HepG2 (cell line): ENCODE data around the gene NTRK2. TPM values are rescaled to one million over a fixed set of nuclear protein-coding genes. Genes with fewer than 3 reads are reported as not detected.
A peak's percentile ranks its signal among the peaks of the same experiment; 100 is the strongest.

Experiments
- ATAC-seq: fragments of 200-7000 bp; cut with Tn5 transposase; 3 replicates; pipeline ENCODE4 v1.9.1; 2020; ENCODE audit warnings: mild to moderate bottlenecking, moderate library complexity
- BruUV-seq: library from RNA; stranded (reverse); fragments of 400-500 nt; replicated peaks from 2 replicates; lab custom pipeline; 2021; lab: Mats Ljungman, UMichigan
- CTCF ChIA-PET: fragments of 300-600 bp; formaldehyde crosslinking; extraction: SDS; loops from one replicate; lab custom pipeline; 2021; ENCODE audit warnings: low total read pairs, inconsistent platforms, low intra/inter-chr PET ratio; lab: Yijun Ruan, JAX
- POLR2A ChIA-PET: fragments of 350-600 bp; sonication (Branson Sonifier 250); formaldehyde crosslinking; loops from one replicate; lab custom pipeline; 2020; ENCODE audit warnings: antibody characterized with exemption, inconsistent platforms; lab: Yijun Ruan, JAX
- DNase-seq: peaks from one replicate; pipeline ENCODE4 v3.0.0-alpha.2; 2015; ENCODE audit warnings: low spot score
- FAIRE-seq: peaks from 3 replicates; lab custom pipeline; 2011; peaks lifted over from hg19 to GRCh38; lab: Jason Lieb, UNC
- H2AFZ ChIP-seq: one replicate; pipeline ENCODE4 v1.6.1; 2011; ENCODE audit warnings: low read length, inconsistent platforms
- H3K27ac ChIP-seq: fragments of 300-600 bp; 3 replicates; pipeline ENCODE4 v1.8.0; 2011; ENCODE audit warnings: mixed run types, mild to moderate bottlenecking, mixed read lengths, low read length, inconsistent platforms; ENCODE audit not compliant: insufficient read depth; ENCODE audit errors: extremely low read length
- H3K27me3 ChIP-seq, 2 experiments: fragments of 200-600 bp in 1 of 2; 2 replicates in 1 of 2; 3 replicates in 1 of 2; pipeline versions ENCODE4 v1.6.0 to v1.8.0; 2011; ENCODE audit warnings: low read length in 2 of 2, mild to moderate bottlenecking in 2 of 2, moderate library complexity in 2 of 2, inconsistent platforms in 1 of 2; ENCODE audit not compliant: insufficient read depth in 2 of 2, control insufficient read depth in 1 of 2
- H3K36me3 ChIP-seq, 2 experiments: fragments of 200-600 bp in 1 of 2; replicated peaks in 1 of 2; 2 replicates in 1 of 2; 3 replicates in 1 of 2; pipeline versions ENCODE4 v1.5.1 to v1.8.0; 2011; ENCODE audit warnings: low read length in 2 of 2, inconsistent platforms in 1 of 2; ENCODE audit not compliant: insufficient read depth in 2 of 2, control insufficient read depth in 1 of 2
- H3K4me1 ChIP-seq: 2 replicates; pipeline ENCODE4 v1.5.1; 2012; ENCODE audit warnings: low read length, inconsistent platforms; ENCODE audit not compliant: insufficient read depth
- H3K4me2 ChIP-seq: 2 replicates; pipeline ENCODE4 v1.6.0; 2011; ENCODE audit warnings: low read depth, low read length, inconsistent platforms
- H3K4me3 ChIP-seq, 3 experiments: fragments of 200-600 bp in 1 of 3; sonication (generic), shearing (Covaris generic) in 1 of 3; replicated peaks in 1 of 3; 2 replicates each; pipeline ENCODE4 v1.5.1; 2011 to 2016; ENCODE audit warnings: low read length in 3 of 3, inconsistent platforms in 2 of 3, low read depth in 2 of 3, mild to moderate bottlenecking in 2 of 3, control low read depth in 1 of 3, mixed read lengths in 1 of 3; ENCODE audit not compliant: insufficient read depth in 1 of 3
- H3K79me2 ChIP-seq: one replicate; pipeline ENCODE4 v1.6.1; 2011; ENCODE audit warnings: low read length, inconsistent platforms; ENCODE audit not compliant: insufficient read depth
- H3K9ac ChIP-seq: 2 replicates; pipeline ENCODE4 v1.6.0; 2011; ENCODE audit warnings: mild to moderate bottlenecking, low read depth, low read length, inconsistent platforms; ENCODE audit not compliant: insufficient read depth
- H3K9me3 ChIP-seq: 2 replicates; pipeline ENCODE4 v1.5.1; 2012; ENCODE audit warnings: mild to moderate bottlenecking, low read length
- H4K20me1 ChIP-seq: 2 replicates; pipeline ENCODE4 v1.6.0; 2011; ENCODE audit warnings: inconsistent platforms, mild to moderate bottlenecking, low read length, moderate library complexity; ENCODE audit not compliant: insufficient read depth
- ETV6 ChIP-seq: sonication (generic); formaldehyde crosslinking; conservative IDR thresholded peaks from 2 replicates; pipeline ENCODE4 v1.4.0; 2020; ENCODE audit warnings: missing genetic modification reagents
- ZBTB40 ChIP-seq, 2 experiments: fragments of 450-650 bp in 1 of 2; sonication (generic) in 1 of 2; formaldehyde crosslinking in 1 of 2; IDR thresholded peaks; 2 replicates each; pipeline versions ENCODE4 v1.6.1 to v1.8.0; 2016 to 2022; ENCODE audit warnings: antibody characterized with exemption in 1 of 2, mild to moderate bottlenecking in 1 of 2, missing genetic modification reagents in 1 of 2
- ZNF501 ChIP-seq: sonication (generic); formaldehyde crosslinking; IDR thresholded peaks from 2 replicates; pipeline ENCODE4 v1.5.1; 2020; ENCODE audit warnings: mild to moderate bottlenecking, moderate library complexity, missing genetic modification reagents
- WGBS: methylation state at CpG from one replicate; pipeline ENCODE4 v1.1.6; 2017; ENCODE audit warnings: low lambda C conversion rate; 5-methylcytosine and 5-hydroxymethylcytosine counted together
- in situ Hi-C: cut with HindIII; loops from 2 replicates; pipeline ENCODE4 v1.10.0; 2017; ENCODE audit warnings: low pct_unique_long_range_greater_than_20kb; ENCODE audit not compliant: extremely low pct_ligation_motif_present
- intact Hi-C: fragments of 100-400 bp; cut with micrococcal nuclease; formaldehyde crosslinking; loops from one replicate; pipeline ENCODE4 v1.10.0; 2022; ENCODE audit not compliant: unreplicated experiment
- polyA plus RNA-seq, 8 experiments: library from polyadenylated mRNA; depleted of rRNA in 3 of 8; stranded (reverse) in 7 of 8; unstranded in 1 of 8; fragments of >200 nt; fragmentation: Illumina TruSeq in 4 of 8; extraction: Trizol in 4 of 8; gene quantifications; 2 replicates each; pipeline versions ENCODE4 v1.2.1 to v1.2.3, GENCODE V29; 2011 to 2016; ENCODE audit warnings: low read depth in 4 of 8, missing spikeins in 1 of 8, mixed read lengths in 1 of 8; ENCODE audit not compliant: insufficient read depth in 1 of 8
- total RNA-seq, 5 experiments: library from RNA; depleted of rRNA; stranded (reverse); fragments of >200 nt; fragmentation: Illumina TruSeq; extraction: Trizol; gene quantifications; 2 replicates each; pipeline ENCODE4 v1.2.3, GENCODE V29; 2016; ENCODE audit warnings: low read depth in 1 of 5

The NTRK2 gene
- total and polyA plus RNA-seq, 2 of the 13 experiments (the other 11 are each of a cell fraction or from before 2014, with no cell fraction given), result not detected

GRCh38 chr9:85008215-85008614 lies 338.7 kb downstream of the NTRK2 start:
- no peak for DNase-seq
- no TSS peak for BruUV-seq
- Histone ChIP-seq H4K20me1 (no peaks in the 10 kb centered on the region), H3K4me3 (no peak overlapping the region), H3K36me3 (no peaks in the 10 kb centered on the region), H3K27ac (no peak overlapping the region), H3K9me3 (no peaks in the 10 kb centered on the region), H3K27me3 (no peaks in the 10 kb centered on the region), H2AFZ (no peak overlapping the region), H3K9ac (no peak overlapping the region), H3K79me2 (no peaks in the 10 kb centered on the region), H3K4me2 (no peak overlapping the region), H3K4me1 (no peaks in the 10 kb centered on the region)
- no peak for FAIRE-seq
- CTCF ChIA-PET, result no interaction called here
- in situ Hi-C loops, result no loop called here
- ATAC-seq, result no peak
- WGBS, result 24% methylated on average over 3 of the region's 3 CpGs
- POLR2A ChIA-PET, result no interaction called here
- TF ChIP-seq ZBTB40 (IDR thresholded peaks at IDR 0.05), result peak; percentile 89
- TF ChIP-seq ZBTB40 (CRISPR knock-in tag; IDR thresholded peaks at IDR 0.05), result no peak
- TF ChIP-seq ZNF501, result no peak
- no peak for TF ChIP-seq ETV6 (CRISPR knock-in tag)
- TF ChIP-seq, all 625 proteins: peak for 1
- intact Hi-C loops, result no loop called here
